Measurements from ENCODE around the gene PCSK6. TPM values are rescaled to one million over a fixed set of nuclear protein-coding genes. Genes with fewer than 3 reads are reported as not detected.

Gene PCSK6
- total RNA-seq, 2 experiments from 2014 or later = 1.4 to 2.1 TPM

- Mint-ChIP-seq H3K36me3 (no peaks in the 10 kb centered on the region), H3K4me1 (peaks cover 5% of the 10 kb centered on the region), H3K9me3 (peaks cover 2% of the 10 kb centered on the region), H3K27me3 (peaks cover 8% of the 10 kb centered on the region), H3K4me3 (no peak overlapping the region), H3K27ac (no peak overlapping the region)
- DNase-seq (no peak), ATAC-seq (ENCODE audit: low read depth) (no peak)
- POLR2A ChIA-PET = no interaction called here
Measured at GRCh38 chr15:101442272-101442671, 47.2 kb downstream of the PCSK6 start.

- Mint-ChIP-seq H3K4me3 (peak overlapping the region; percentile 59), H3K4me1 (peaks cover 5% of the 10 kb centered on the region), H3K27me3 (peaks cover 8% of the 10 kb centered on the region), H3K9me3 (peaks cover 2% of the 10 kb centered on the region), H3K27ac (peak overlapping the region; percentile 49), H3K36me3 (no peaks in the 10 kb centered on the region)
- ATAC-seq (ENCODE audit: low read depth) (peak; percentile 32), DNase-seq (no peak)
- POLR2A ChIA-PET = no interaction called here
Measured at GRCh38 chr15:101441696-101442095, 47.8 kb downstream of the PCSK6 start.

- Mint-ChIP-seq H3K4me1 (peaks cover 4% of the 10 kb centered on the region), H3K27ac (peak overlapping the region; percentile 28), H3K4me3 (peak overlapping the region; percentile 59), H3K27me3 (peaks cover 8% of the 10 kb centered on the region), H3K9me3 (peaks cover 2% of the 10 kb centered on the region), H3K36me3 (no peaks in the 10 kb centered on the region)
- POLR2A ChIA-PET = no interaction called here
- ATAC-seq (ENCODE audit: low read depth) (no peak), DNase-seq (no peak)
Measured at GRCh38 chr15:101440846-101441590, 48.5 kb downstream of the PCSK6 start.

GRCh38 chr15:101439920-101440319 is 49.6 kb downstream of the PCSK6 start:
- H3K36me3 Mint-ChIP-seq = no peaks in the 10 kb centered on the region
- no peak overlapping the region for H3K27ac Mint-ChIP-seq
- peaks cover 8% of the 10 kb centered on the region for H3K27me3 Mint-ChIP-seq
- H3K4me1 Mint-ChIP-seq = peaks cover 4% of the 10 kb centered on the region
- no peak overlapping the region for H3K4me3 Mint-ChIP-seq
- DNase-seq (no peak), ATAC-seq (ENCODE audit: low read depth) (no peak)
- POLR2A ChIA-PET = no interaction called here
- no peaks in the 10 kb centered on the region for H3K9me3 Mint-ChIP-seq

GRCh38 chr15:101439285-101439919 is 50.1 kb downstream of the PCSK6 start:
- Mint-ChIP-seq H3K9me3 (no peaks in the 10 kb centered on the region), H3K36me3 (no peaks in the 10 kb centered on the region), H3K27ac (no peak overlapping the region), H3K4me3 (no peak overlapping the region), H3K4me1 (peaks cover 4% of the 10 kb centered on the region), H3K27me3 (peaks cover 8% of the 10 kb centered on the region)
- ATAC-seq (ENCODE audit: low read depth) (no peak), DNase-seq (no peak)
- POLR2A ChIA-PET = interaction anchor here (0.5 kb wide), 1 partner anchor 280 kb away, joined by 3 read pairs; no protein-coding TSS in a partner anchor

GRCh38 chr15:101438482-101439284 is 50.8 kb downstream of the PCSK6 start:
- H3K9me3 Mint-ChIP-seq = no peaks in the 10 kb centered on the region
- POLR2A ChIA-PET = interaction anchor here (0.5 kb wide), 1 partner anchor 279 kb away, joined by 3 read pairs; no protein-coding TSS in a partner anchor
- peaks cover 8% of the 10 kb centered on the region for H3K27me3 Mint-ChIP-seq
- ATAC-seq (ENCODE audit: low read depth) (no peak), DNase-seq (no peak)
- H3K27ac Mint-ChIP-seq = no peak overlapping the region
- H3K4me1 Mint-ChIP-seq = peaks cover 4% of the 10 kb centered on the region
- H3K36me3 Mint-ChIP-seq = no peaks in the 10 kb centered on the region
- no peak overlapping the region for H3K4me3 Mint-ChIP-seq

GRCh38 chr15:101437618-101438481 is 51.7 kb downstream of the PCSK6 start:
- H3K4me1 Mint-ChIP-seq = peaks cover 4% of the 10 kb centered on the region
- POLR2A ChIA-PET = no interaction called here
- no peak overlapping the region for H3K27ac Mint-ChIP-seq
- no peaks in the 10 kb centered on the region for H3K36me3 Mint-ChIP-seq
- no peak for ATAC-seq (ENCODE audit: low read depth)
- H3K9me3 Mint-ChIP-seq = no peaks in the 10 kb centered on the region
- peaks cover 10% of the 10 kb centered on the region for H3K27me3 Mint-ChIP-seq
- no peak for DNase-seq
- no peak overlapping the region for H3K4me3 Mint-ChIP-seq

- Mint-ChIP-seq H3K27ac (no peak overlapping the region), H3K4me1 (peaks cover 4% of the 10 kb centered on the region), H3K27me3 (peaks cover 8% of the 10 kb centered on the region), H3K9me3 (no peaks in the 10 kb centered on the region), H3K36me3 (no peaks in the 10 kb centered on the region), H3K4me3 (no peak overlapping the region)
- DNase-seq = no peak
- no peak for ATAC-seq (ENCODE audit: low read depth)
- POLR2A ChIA-PET = no interaction called here
Measured at GRCh38 chr15:101437209-101437608, 52.3 kb downstream of the PCSK6 start.

GRCh38 chr15:101436526-101436925 is 53.0 kb downstream of the PCSK6 start:
- peaks cover under 1% of the 10 kb centered on the region for H3K4me1 Mint-ChIP-seq
- ATAC-seq (ENCODE audit: low read depth) (no peak), DNase-seq (no peak)
- no peaks in the 10 kb centered on the region for H3K9me3 Mint-ChIP-seq
- no peak overlapping the region for H3K4me3 Mint-ChIP-seq
- POLR2A ChIA-PET = no interaction called here
- H3K36me3 Mint-ChIP-seq = no peaks in the 10 kb centered on the region
- no peak overlapping the region for H3K27ac Mint-ChIP-seq
- H3K27me3 Mint-ChIP-seq = peaks cover 7% of the 10 kb centered on the region

GRCh38 chr15:101435761-101436160 is 53.7 kb downstream of the PCSK6 start:
- H3K9me3 Mint-ChIP-seq = no peaks in the 10 kb centered on the region
- H3K4me1 Mint-ChIP-seq = no peaks in the 10 kb centered on the region
- no peaks in the 10 kb centered on the region for H3K36me3 Mint-ChIP-seq
- H3K27me3 Mint-ChIP-seq = peaks cover 7% of the 10 kb centered on the region
- H3K4me3 Mint-ChIP-seq = no peak overlapping the region
- H3K27ac Mint-ChIP-seq = no peak overlapping the region
- ATAC-seq (ENCODE audit: low read depth) = no peak
- POLR2A ChIA-PET = no interaction called here
- no peak for DNase-seq

GRCh38 chr15:101434032-101434920 is 55.2 kb downstream of the PCSK6 start:
- H3K9me3 Mint-ChIP-seq = no peaks in the 10 kb centered on the region
- POLR2A ChIA-PET = no interaction called here
- no peak overlapping the region for H3K27ac Mint-ChIP-seq
- ATAC-seq (ENCODE audit: low read depth) (no peak), DNase-seq (no peak)
- no peak overlapping the region for H3K4me3 Mint-ChIP-seq
- no peaks in the 10 kb centered on the region for H3K4me1 Mint-ChIP-seq
- H3K36me3 Mint-ChIP-seq = no peaks in the 10 kb centered on the region
- H3K27me3 Mint-ChIP-seq = peaks cover 7% of the 10 kb centered on the region

GRCh38 chr15:101433396-101433795 is 56.1 kb downstream of the PCSK6 start:
- Mint-ChIP-seq H3K36me3 (no peaks in the 10 kb centered on the region), H3K9me3 (no peaks in the 10 kb centered on the region), H3K4me3 (no peak overlapping the region), H3K27me3 (peaks cover 3% of the 10 kb centered on the region), H3K27ac (no peak overlapping the region), H3K4me1 (no peaks in the 10 kb centered on the region)
- POLR2A ChIA-PET = no interaction called here
- no peak for ATAC-seq (ENCODE audit: low read depth)
- no peak for DNase-seq
